HEK293T (cell line): ENCODE measurements around the gene ITSN1.

Experiments
- CTCF ChIA-PET: fragments of 350-600 bp; formaldehyde crosslinking; extraction: SDS; loops from one replicate; lab custom pipeline; 2021; ENCODE audit warnings: antibody characterized with exemption, inconsistent platforms; lab: Yijun Ruan, JAX
- POLR2A ChIA-PET: fragments of 350-600 bp; formaldehyde crosslinking; extraction: SDS; loops from one replicate; lab custom pipeline; 2020; ENCODE audit warnings: antibody characterized with exemption, inconsistent platforms; lab: Yijun Ruan, JAX
- DNase-seq: peaks from one replicate; pipeline ENCODE4 v3.0.0; 2012; ENCODE audit warnings: mixed read lengths; ENCODE audit errors: extremely low spot score
- ARNT ChIP-seq: fragments of 450-650 bp; IDR thresholded peaks from 2 replicates; pipeline ENCODE4 v1.6.1; 2017; ENCODE audit warnings: mild to moderate bottlenecking
- BHLHE40 ChIP-seq: fragments of 450-650 bp; IDR thresholded peaks from 2 replicates; pipeline ENCODE4 v1.6.1; 2016; ENCODE audit warnings: mild to moderate bottlenecking, moderate library complexity, borderline replicate concordance
- CTBP1 ChIP-seq: fragments of 450-650 bp; IDR thresholded peaks from 2 replicates; pipeline ENCODE4 v1.6.1; 2016; ENCODE audit warnings: borderline replicate concordance
- ELF4 ChIP-seq: fragments of 450-650 bp; IDR thresholded peaks from 2 replicates; pipeline ENCODE4 v1.6.1; 2017; ENCODE audit warnings: antibody characterized with exemption
- FOXA1 ChIP-seq: fragments of 450-650 bp; IDR thresholded peaks from 2 replicates; pipeline ENCODE4 v1.6.1; 2016; ENCODE audit warnings: mild to moderate bottlenecking
- FOXK2 ChIP-seq: fragments of 450-650 bp; IDR thresholded peaks from 2 replicates; pipeline ENCODE4 v1.6.1; 2016; ENCODE audit warnings: mild to moderate bottlenecking
- FOXM1 ChIP-seq: fragments of 450-650 bp; IDR thresholded peaks from 2 replicates; pipeline ENCODE4 v1.6.1; 2017; ENCODE audit warnings: mild to moderate bottlenecking, borderline replicate concordance
- HDGF ChIP-seq: fragments of 450-650 bp; IDR thresholded peaks from 2 replicates; pipeline ENCODE4 v1.6.1; 2017; ENCODE audit warnings: antibody characterized with exemption, borderline replicate concordance
- L3MBTL2 ChIP-seq: fragments of 450-650 bp; conservative IDR thresholded peaks from 2 replicates; pipeline ENCODE4 v1.6.1; 2016; ENCODE audit warnings: mild to moderate bottlenecking
- LEF1 ChIP-seq: fragments of 450-650 bp; IDR thresholded peaks from 2 replicates; pipeline ENCODE4 v1.6.1; 2017; ENCODE audit warnings: mild to moderate bottlenecking, borderline replicate concordance
- NFRKB ChIP-seq: fragments of 450-650 bp; IDR thresholded peaks from 2 replicates; pipeline ENCODE4 v1.6.1; 2016; ENCODE audit warnings: mild to moderate bottlenecking, moderate library complexity
- PKNOX1 ChIP-seq: fragments of 450-650 bp; IDR thresholded peaks from 2 replicates; pipeline ENCODE4 v1.6.1; 2016
- SP1 ChIP-seq: fragments of 450-650 bp; IDR thresholded peaks from 2 replicates; pipeline ENCODE4 v1.6.1; 2017
- SUZ12 ChIP-seq: fragments of 450-650 bp; IDR thresholded peaks from 2 replicates; pipeline ENCODE4 v1.6.1; 2016; ENCODE audit warnings: mild to moderate bottlenecking
- TARDBP ChIP-seq: fragments of 450-650 bp; IDR thresholded peaks from 2 replicates; pipeline ENCODE4 v1.6.1; 2016
- ZNF384 ChIP-seq: fragments of 450-650 bp; IDR thresholded peaks from 2 replicates; pipeline ENCODE4 v1.6.1; 2016

ITSN1 gene

DNA sequence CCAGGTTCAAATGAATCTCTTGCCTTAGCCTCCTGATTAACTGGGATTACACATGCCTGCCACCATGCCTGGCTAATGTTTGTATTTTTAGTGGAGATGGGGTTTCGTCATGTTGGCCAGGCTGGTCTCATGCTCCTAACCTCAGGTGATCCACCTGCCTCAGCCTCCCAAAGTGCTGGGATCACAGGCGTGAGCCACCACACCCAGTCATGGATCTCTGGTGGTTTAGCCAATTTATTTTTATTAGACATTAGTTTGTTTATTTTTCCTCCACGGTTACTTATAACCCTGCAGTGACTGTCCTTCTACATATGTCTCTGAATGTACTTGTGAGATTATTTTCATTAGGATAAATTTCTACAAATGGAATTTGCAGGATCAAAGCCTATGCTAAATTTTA is 5.3 kb downstream of the ITSN1 start:
- ChIA-PET POLR2A (no interaction called here), CTCF (no interaction called here)
- no peak for DNase-seq
- TF ChIP-seq L3MBTL2 (no peak), HDGF (no peak), SUZ12 (no peak), FOXM1 (no peak), CTBP1 (no peak), TARDBP (no peak), ZNF384 (no peak), NFRKB (no peak), FOXA1 (no peak), ELF4 (no peak), BHLHE40 (no peak), FOXK2 (no peak), ARNT (no peak), LEF1 (no peak), SP1 (no peak)

DNA sequence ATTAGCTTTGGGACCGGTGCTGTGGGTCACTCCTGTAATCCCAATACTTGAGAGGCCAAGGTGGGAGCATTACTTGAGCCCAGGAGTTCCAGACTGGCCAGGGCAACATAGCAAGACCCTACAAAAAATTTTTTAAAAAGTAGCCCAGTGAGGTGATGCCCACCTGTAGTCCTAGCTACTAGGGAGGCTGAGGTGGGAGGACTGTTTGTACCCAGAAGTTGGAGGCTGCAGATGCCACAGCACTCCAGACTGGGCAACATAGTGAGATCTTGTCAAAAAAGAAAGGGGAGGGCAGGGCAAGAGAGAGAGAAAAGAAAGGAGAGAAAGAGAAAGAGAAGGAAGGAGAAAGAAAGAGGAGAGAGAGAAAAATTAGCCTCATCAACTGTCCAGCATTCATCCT is 6.3 kb downstream of the ITSN1 start:
- TF ChIP-seq LEF1 (no peak), SUZ12 (no peak), SP1 (no peak), ZNF384 (no peak), HDGF (no peak), TARDBP (no peak), L3MBTL2 (no peak), ARNT (no peak), BHLHE40 (no peak), FOXA1 (no peak), ELF4 (no peak)
- DNase-seq = no peak
- POLR2A ChIA-PET = no interaction called here
- CTCF ChIA-PET = no interaction called here

DNA sequence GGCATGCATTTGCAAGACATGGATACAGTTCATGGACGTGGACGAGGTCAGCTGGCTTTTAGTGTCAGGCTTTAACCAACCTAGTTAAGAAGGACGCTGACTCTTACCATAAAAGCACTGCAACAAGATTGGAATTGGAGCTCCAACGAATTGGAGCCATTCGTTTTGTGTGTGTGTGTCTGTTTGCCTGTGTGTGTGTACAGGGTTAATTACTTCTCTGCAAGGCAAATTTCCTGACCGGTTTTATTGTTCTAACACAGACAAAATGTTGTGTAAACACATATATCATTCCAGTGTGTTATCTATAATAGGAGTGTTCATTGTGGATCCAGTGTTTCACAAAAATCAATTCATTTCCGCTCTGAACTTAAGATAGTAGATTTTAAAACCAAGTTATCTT is 7.9 kb downstream of the ITSN1 start:
- CTCF ChIA-PET = interaction anchor here (1.3 kb wide), 1 partner anchor 66 kb away, joined by 3 read pairs; no protein-coding TSS in a partner anchor
- TF ChIP-seq TARDBP (no peak), ZNF384 (no peak)
- POLR2A ChIA-PET = interaction anchor here (1.4 kb wide), 1 partner anchor 9 kb away, joined by 4 read pairs; the partner anchor contains the start of gene CRYZL1
- DNase-seq = no peak

- CTCF ChIA-PET = interaction anchor here (1.3 kb wide), 1 partner anchor 65 kb away, joined by 3 read pairs; no protein-coding TSS in a partner anchor
- no peak for DNase-seq
- TF ChIP-seq BHLHE40 (no peak), FOXK2 (no peak), ZNF384 (no peak), FOXA1 (no peak), PKNOX1 (no peak), LEF1 (no peak), CTBP1 (no peak), SUZ12 (no peak), SP1 (no peak), NFRKB (no peak), TARDBP (no peak), HDGF (no peak), ARNT (no peak), ELF4 (no peak), L3MBTL2 (no peak), FOXM1 (no peak)
- POLR2A ChIA-PET = interaction anchor here (1.4 kb wide), 1 partner anchor 10 kb away, joined by 4 read pairs; the partner anchor contains the start of gene CRYZL1
Observed at GRCh38 chr21:33650929-33651509, 8.7 kb downstream of the ITSN1 start.

DNA sequence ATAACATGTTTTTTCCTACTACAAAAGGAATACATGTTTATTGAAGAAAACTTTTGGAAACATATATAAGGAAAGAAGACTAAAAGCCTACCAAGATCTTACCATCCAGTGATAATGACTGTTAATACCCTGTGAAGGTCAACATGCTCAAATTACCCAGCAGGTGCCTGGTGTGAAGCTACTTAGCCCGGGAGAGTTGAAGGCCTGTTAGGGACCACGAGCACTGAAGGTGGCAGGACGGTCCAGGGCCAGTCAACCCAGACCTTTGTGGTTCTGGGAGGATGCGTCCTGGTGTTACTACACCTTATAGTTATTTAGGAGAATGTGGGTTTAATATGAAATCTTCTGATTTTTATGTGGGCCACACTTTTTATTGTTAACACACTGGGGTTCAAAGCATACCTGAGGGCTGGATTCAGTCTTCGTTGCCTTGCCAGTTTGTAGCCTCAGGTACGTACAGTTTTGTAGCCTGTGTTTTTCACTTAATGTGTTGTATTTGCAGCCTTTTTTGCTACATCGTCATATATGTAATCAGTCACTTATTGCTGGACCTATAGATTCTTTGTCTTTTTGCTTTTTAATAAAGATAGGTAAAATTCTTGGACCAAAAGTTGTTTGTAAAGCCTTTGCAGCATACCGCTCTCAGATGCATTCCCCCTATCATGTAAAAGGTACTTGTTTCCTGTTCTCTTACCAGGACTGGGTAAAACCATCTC is 9.8 kb downstream of the ITSN1 start:
- no peak for DNase-seq
- ChIA-PET CTCF (no interaction called here), POLR2A (no interaction called here)
- TF ChIP-seq FOXK2 (no peak), SP1 (no peak), LEF1 (no peak), FOXM1 (no peak), BHLHE40 (no peak), L3MBTL2 (no peak; the same call in 1 of the 2 replicates), SUZ12 (no peak), HDGF (no peak), CTBP1 (no peak), ARNT (no peak), FOXA1 (no peak), PKNOX1 (no peak), ZNF384 (no peak), ELF4 (no peak), NFRKB (no peak), TARDBP (no peak)

DNA sequence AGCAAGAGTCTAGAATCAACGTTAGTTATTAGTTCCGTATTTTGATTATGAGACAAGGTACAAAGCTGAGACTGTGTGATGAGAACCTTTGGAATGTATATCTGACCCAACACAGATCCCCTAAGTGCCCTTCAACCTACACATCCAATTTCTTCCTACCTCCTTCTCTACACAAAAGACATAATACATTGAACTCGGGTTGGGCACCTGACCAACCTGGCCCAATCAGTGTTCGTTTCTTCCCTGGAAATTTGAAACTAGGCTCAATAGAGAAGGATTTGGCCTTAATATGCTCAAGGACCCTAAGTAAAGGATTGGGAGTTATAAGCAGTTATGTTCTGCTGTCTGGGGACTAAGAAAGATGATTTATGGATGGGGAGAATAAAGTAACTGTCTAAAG is 12.1 kb downstream of the ITSN1 start:
- TF ChIP-seq FOXM1 (no peak), LEF1 (no peak), BHLHE40 (no peak), NFRKB (no peak), FOXA1 (no peak), HDGF (no peak), SP1 (no peak)
- ChIA-PET POLR2A (no interaction called here), CTCF (no interaction called here)
- DNase-seq = no peak
